Smooth muscle cell (in vitro differentiated cells): Measurements from ENCODE around the gene PEX6. TPM values are rescaled to one million over a fixed set of nuclear protein-coding genes. Genes with fewer than 3 reads are reported as not detected.

Experiments
- DNase-seq: peaks from one replicate; lab custom pipeline; 2025; ENCODE audit not compliant: unreplicated experiment; lab: John Stamatoyannopoulos, UW
- H2AFZ ChIP-seq: fragments of 200-600 bp; sonication (generic); 2 replicates; pipeline ENCODE4 v1.6.0; 2016; ENCODE audit warnings: antibody characterized with exemption, low read depth, mild to moderate bottlenecking
- H3F3A ChIP-seq: fragments of 200-600 bp; sonication (generic); 2 replicates; pipeline ENCODE4 v1.6.0; 2017; ENCODE audit warnings: antibody characterized with exemption, low read depth
- H3K27ac ChIP-seq: fragments of 200-600 bp; sonication (generic); 2 replicates; pipeline ENCODE4 v1.5.1; 2016; ENCODE audit warnings: low read depth, mild to moderate bottlenecking
- H3K27me3 ChIP-seq: fragments of 200-600 bp; sonication (generic); 2 replicates; pipeline ENCODE4 v1.6.1; 2016; ENCODE audit warnings: low read depth, mild to moderate bottlenecking
- H3K36me3 ChIP-seq: fragments of 200-600 bp; sonication (generic); 2 replicates; pipeline ENCODE4 v1.5.1; 2016; ENCODE audit warnings: low read depth
- H3K4me1 ChIP-seq: fragments of 200-600 bp; sonication (generic); 2 replicates; pipeline ENCODE4 v1.5.1; 2016; ENCODE audit warnings: low read depth
- H3K4me2 ChIP-seq: fragments of 200-600 bp; sonication (generic); 2 replicates; pipeline ENCODE4 v1.6.0; 2016; ENCODE audit warnings: mild to moderate bottlenecking
- H3K4me3 ChIP-seq: fragments of 200-600 bp; sonication (generic); 2 replicates; pipeline ENCODE4 v1.5.1; 2016; ENCODE audit warnings: mild to moderate bottlenecking
- H3K79me2 ChIP-seq: fragments of 200-600 bp; sonication (generic); 2 replicates; pipeline ENCODE4 v1.6.0; 2016; ENCODE audit warnings: low read depth, mild to moderate bottlenecking
- H3K9ac ChIP-seq: fragments of 200-600 bp; sonication (generic); 2 replicates; pipeline ENCODE4 v1.6.0; 2016; ENCODE audit warnings: low read depth
- H3K9me3 ChIP-seq: fragments of 200-600 bp; sonication (generic); replicated peaks from 2 replicates; pipeline ENCODE4 v1.5.1; 2016; ENCODE audit warnings: low read depth
- H4K20me1 ChIP-seq: fragments of 200-600 bp; sonication (generic); 2 replicates; pipeline ENCODE4 v1.6.0; 2016; ENCODE audit warnings: low read depth
- WGBS: methylation state at CpG from one replicate; pipeline ENCODE4 v1.1.7; 2016; ENCODE audit warnings: low lambda C conversion rate; 5-methylcytosine and 5-hydroxymethylcytosine counted together
- polyA plus RNA-seq: library from polyadenylated mRNA; unstranded; fragments of >200 nt; fragmentation: Nextera tagmentation; extraction: Ambion mirVana; gene quantifications from 2 replicates; pipeline ENCODE4 v1.2.1, GENCODE V29; 2016
- total RNA-seq: library from RNA; depleted of rRNA; stranded (reverse); fragments of >200 nt; gene quantifications from 2 replicates; pipeline ENCODE4 v1.2.3, GENCODE V29; 2014
- TF ChIP-seq, protein P1 (sequence below): fragments of 200-600 bp; sonication (generic); IDR thresholded peaks from 2 replicates; pipeline ENCODE4 v1.5.1; 2017; ENCODE audit warnings: borderline replicate concordance, mild to moderate bottlenecking, antibody characterized with exemption; ENCODE audit not compliant: insufficient read depth, poor library complexity, severe bottlenecking

The PEX6 gene
- total and polyA plus RNA-seq, 2 experiments from 2014 or later, result 9.7 to 24.6 TPM

DNA sequence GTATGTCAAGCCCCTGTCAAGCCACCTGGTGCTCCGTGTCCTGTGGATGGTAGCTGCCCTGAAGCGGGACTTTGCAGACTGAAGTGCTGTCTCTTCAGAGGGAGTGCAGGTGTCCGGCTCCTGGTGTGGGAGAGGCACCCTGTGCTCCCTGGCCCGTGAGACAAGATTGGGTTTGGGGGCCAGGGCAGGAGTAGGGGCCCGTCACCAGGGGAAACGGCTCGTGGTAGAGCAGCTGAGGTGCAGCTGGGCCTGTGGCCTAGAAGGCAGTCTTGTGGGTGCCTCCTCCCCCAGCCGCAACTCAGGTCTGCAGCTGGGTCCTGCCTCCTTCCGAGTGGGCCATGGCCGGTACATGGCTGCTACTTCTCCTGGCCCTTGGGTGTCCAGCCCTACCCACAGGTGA, 63.2 kb downstream of the PEX6 start, which contains the start of gene PTCRA:
Gene PTCRA, plus strand, starts transcription at position 322 of the 400 bp plus-strand sequence. Its CDS starts 17 bp downstream, at position 339.
- H3K27me3 ChIP-seq, result no peaks in the 10 kb centered on the region
- H4K20me1 ChIP-seq, result no peaks in the 10 kb centered on the region
- H3K4me3 ChIP-seq, result no peak within 1 kb of the TSS
- H3K79me2 ChIP-seq, result no peaks in the 10 kb centered on the region
- 84% methylated on average over 10 of the region's 10 CpGs for WGBS
- H2AFZ ChIP-seq, result no peak within 1 kb of the TSS
- H3K4me1 ChIP-seq, result no peaks in the 10 kb centered on the region
- no peaks in the 10 kb centered on the region for H3K36me3 ChIP-seq
- peaks cover 4% of the 10 kb centered on the region for H3F3A ChIP-seq
- no peak for DNase-seq
- no peak within 1 kb of the TSS for H3K4me2 ChIP-seq
- H3K27ac ChIP-seq, result no peak within 1 kb of the TSS
- no peaks in the 10 kb centered on the region for H3K9me3 ChIP-seq
- H3K9ac ChIP-seq, result no peak within 1 kb of the TSS
- TF ChIP-seq, protein P1, sequence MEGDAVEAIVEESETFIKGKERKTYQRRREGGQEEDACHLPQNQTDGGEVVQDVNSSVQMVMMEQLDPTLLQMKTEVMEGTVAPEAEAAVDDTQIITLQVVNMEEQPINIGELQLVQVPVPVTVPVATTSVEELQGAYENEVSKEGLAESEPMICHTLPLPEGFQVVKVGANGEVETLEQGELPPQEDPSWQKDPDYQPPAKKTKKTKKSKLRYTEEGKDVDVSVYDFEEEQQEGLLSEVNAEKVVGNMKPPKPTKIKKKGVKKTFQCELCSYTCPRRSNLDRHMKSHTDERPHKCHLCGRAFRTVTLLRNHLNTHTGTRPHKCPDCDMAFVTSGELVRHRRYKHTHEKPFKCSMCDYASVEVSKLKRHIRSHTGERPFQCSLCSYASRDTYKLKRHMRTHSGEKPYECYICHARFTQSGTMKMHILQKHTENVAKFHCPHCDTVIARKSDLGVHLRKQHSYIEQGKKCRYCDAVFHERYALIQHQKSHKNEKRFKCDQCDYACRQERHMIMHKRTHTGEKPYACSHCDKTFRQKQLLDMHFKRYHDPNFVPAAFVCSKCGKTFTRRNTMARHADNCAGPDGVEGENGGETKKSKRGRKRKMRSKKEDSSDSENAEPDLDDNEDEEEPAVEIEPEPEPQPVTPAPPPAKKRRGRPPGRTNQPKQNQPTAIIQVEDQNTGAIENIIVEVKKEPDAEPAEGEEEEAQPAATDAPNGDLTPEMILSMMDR, result no peak

DNA sequence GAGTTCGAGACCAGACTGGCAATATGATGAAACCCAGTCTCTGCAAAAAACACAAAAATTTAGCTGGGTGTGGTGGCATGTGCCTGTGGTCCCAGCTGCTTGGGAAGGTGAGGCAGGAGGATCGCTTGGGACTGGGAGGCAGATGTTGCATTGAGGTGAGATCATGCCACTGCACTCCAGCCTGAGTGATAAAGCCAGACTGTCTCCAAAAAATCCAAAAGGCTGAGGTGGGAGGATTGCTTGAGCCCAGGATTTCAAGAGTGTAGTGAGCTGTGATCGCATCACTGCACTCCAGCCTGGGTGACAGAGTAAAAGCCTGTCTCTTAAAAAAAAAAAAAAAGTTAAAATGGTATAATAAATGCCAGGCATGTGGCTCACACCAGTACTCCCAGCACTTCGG, 64.4 kb downstream of the PEX6 start:
- Histone ChIP-seq H3K27me3 (no peaks in the 10 kb centered on the region), H3K9me3 (no peaks in the 10 kb centered on the region), H2AFZ (no peak overlapping the region), H3K9ac (no peak overlapping the region), H3K79me2 (no peaks in the 10 kb centered on the region), H3K4me1 (no peaks in the 10 kb centered on the region), H3K4me3 (no peak overlapping the region), H3K36me3 (no peaks in the 10 kb centered on the region), H3F3A (peaks cover 4% of the 10 kb centered on the region), H4K20me1 (no peaks in the 10 kb centered on the region), H3K4me2 (no peak overlapping the region), H3K27ac (no peak overlapping the region)
- WGBS, result 73% methylated on average over 4 of the region's 4 CpGs
- TF ChIP-seq, protein P1, result no peak
- no peak for DNase-seq

Other genes starting within 250 kb of the PEX6 start
- gene TBCC, start 233.1 kb downstream of the PEX6 start, total RNA-seq, result 30.1 and 31.5 TPM in 2 replicates
- gene TBCC, start 233.1 kb downstream of the PEX6 start, polyA plus RNA-seq, result 31.8 and 41.5 TPM in 2 replicates
- 7.2 and 7.9 TPM in 2 replicates for gene BICRAL, start 197.1 kb downstream of the PEX6 start, total RNA-seq
- 1.4 and 2.7 TPM in 2 replicates for gene BICRAL, start 197.1 kb downstream of the PEX6 start, polyA plus RNA-seq
- gene RPL7L1, start 99.6 kb downstream of the PEX6 start, total RNA-seq, result 64.0 and 75.4 TPM in 2 replicates
- 51.7 and 57.6 TPM in 2 replicates for gene RPL7L1, start 99.6 kb downstream of the PEX6 start, polyA plus RNA-seq
- not detected in 2 replicates for gene PTCRA, start 63.1 kb downstream of the PEX6 start, total RNA-seq
- gene PTCRA, start 63.1 kb downstream of the PEX6 start, polyA plus RNA-seq, result not detected in 2 replicates
- gene CNPY3, start 49.7 kb downstream of the PEX6 start, total RNA-seq, result 16.3 and 20.5 TPM in 2 replicates
- 42.6 and 51.4 TPM in 2 replicates for gene CNPY3, start 49.7 kb downstream of the PEX6 start, polyA plus RNA-seq
- not detected in 2 replicates for gene GNMT, start 18.4 kb downstream of the PEX6 start, total RNA-seq
- 0.17 TPM in 1 of 2 replicates, not detected in the other for gene GNMT, start 18.4 kb downstream of the PEX6 start, polyA plus RNA-seq
- gene PPP2R5D, start 5.4 kb upstream of the PEX6 start, total RNA-seq, result 33.4 and 51.3 TPM in 2 replicates
- 44.1 and 46.4 TPM in 2 replicates for gene PPP2R5D, start 5.4 kb upstream of the PEX6 start, polyA plus RNA-seq
- gene MEA1, start 34.8 kb upstream of the PEX6 start, total RNA-seq, result 71.3 and 86.7 TPM in 2 replicates
- gene MEA1, start 34.8 kb upstream of the PEX6 start, polyA plus RNA-seq, result 154 and 161 TPM in 2 replicates
- 51.5 and 61.8 TPM in 2 replicates for gene KLHDC3, start 35.1 kb upstream of the PEX6 start, total RNA-seq
- 102 and 113 TPM in 2 replicates for gene KLHDC3, start 35.1 kb upstream of the PEX6 start, polyA plus RNA-seq
- 56.4 and 64.8 TPM in 2 replicates for gene RRP36, start 42.4 kb upstream of the PEX6 start, total RNA-seq
- gene RRP36, start 42.4 kb upstream of the PEX6 start, polyA plus RNA-seq, result 71.9 and 72.7 TPM in 2 replicates
- 36.9 and 51.4 TPM in 2 replicates for gene CUL7, start 74.7 kb upstream of the PEX6 start, total RNA-seq
- 48.7 and 49.6 TPM in 2 replicates for gene CUL7, start 74.7 kb upstream of the PEX6 start, polyA plus RNA-seq
- 16.4 and 24.0 TPM in 2 replicates for gene MRPL2, start 80.3 kb upstream of the PEX6 start, total RNA-seq
- gene MRPL2, start 80.3 kb upstream of the PEX6 start, polyA plus RNA-seq, result 112 and 125 TPM in 2 replicates
- gene KLC4, start 80.5 kb upstream of the PEX6 start, total RNA-seq, result 13.2 and 20.0 TPM in 2 replicates
- 25.3 and 25.7 TPM in 2 replicates for gene KLC4, start 80.5 kb upstream of the PEX6 start, polyA plus RNA-seq
- gene PTK7, start 97.1 kb upstream of the PEX6 start, total RNA-seq, result 376 and 417 TPM in 2 replicates
- gene PTK7, start 97.1 kb upstream of the PEX6 start, polyA plus RNA-seq, result 596 and 598 TPM in 2 replicates
- 20.6 and 22.9 TPM in 2 replicates for gene SRF, start 192.1 kb upstream of the PEX6 start, total RNA-seq
- 6.8 and 9.3 TPM in 2 replicates for gene SRF, start 192.1 kb upstream of the PEX6 start, polyA plus RNA-seq
- gene CUL9, start 203.0 kb upstream of the PEX6 start, total RNA-seq, result 18.8 and 22.3 TPM in 2 replicates
- gene CUL9, start 203.0 kb upstream of the PEX6 start, polyA plus RNA-seq, result 13.9 and 37.1 TPM in 2 replicates